Panc1 (cell line): Measurements from ENCODE around the gene UGT8. TPM values are rescaled to one million over a fixed set of nuclear protein-coding genes. Genes with fewer than 3 reads are reported as not detected.
"Not testable (repeated sequence)": the region's sequence is repeated elsewhere in the genome, so short reads cannot be mapped to it uniquely, and the experiment has no call there.

Experiments
- ATAC-seq: fragments of 200-7000 bp; cut with Tn5 transposase; 2 replicates; pipeline ENCODE4 v1.9.1; 2020; ENCODE audit warnings: mild to moderate bottlenecking, moderate library complexity
- BruUV-seq: library from RNA; stranded (reverse); fragments of 400-500 nt; replicated peaks from 2 replicates; lab custom pipeline; 2021; lab: Mats Ljungman, UMichigan
- CTCF ChIA-PET: fragments of 300-600 bp; sonication (Branson Sonifier 250); formaldehyde crosslinking; loops from one replicate; lab custom pipeline; 2022; ENCODE audit warnings: antibody characterized with exemption; lab: Charles Lee
- POLR2A ChIA-PET: fragments of 300-600 bp; sonication (Branson Sonifier 250); formaldehyde crosslinking; loops from one replicate; lab custom pipeline; 2022; ENCODE audit warnings: antibody characterized with exemption; lab: Charles Lee
- DNase-seq: peaks from one replicate; pipeline ENCODE4 v3.0.0-alpha.2; 2010; ENCODE audit warnings: low read depth, low spot score
- H3K27ac ChIP-seq: 2 replicates; pipeline ENCODE4 v1.5.1; 2011; ENCODE audit warnings: mild to moderate bottlenecking, low read length, inconsistent platforms
- H3K27me3 ChIP-seq: fragments of 200-500 bp; sonication (Bioruptor generic); 2 replicates; pipeline ENCODE4 v1.6.0; 2014; ENCODE audit warnings: low read length, inconsistent platforms; ENCODE audit not compliant: control insufficient read depth, insufficient read depth
- H3K36me3 ChIP-seq: fragments of 200-500 bp; sonication (Bioruptor generic); 2 replicates; pipeline ENCODE4 v1.5.1; 2014; ENCODE audit warnings: inconsistent platforms, mild to moderate bottlenecking, low read length, moderate library complexity; ENCODE audit not compliant: control insufficient read depth, insufficient read depth
- H3K4me1 ChIP-seq: 2 replicates; pipeline ENCODE4 v1.5.1; 2011; ENCODE audit warnings: inconsistent platforms, mild to moderate bottlenecking, low read length, moderate library complexity; ENCODE audit not compliant: control insufficient read depth, insufficient read depth
- H3K4me3 ChIP-seq, 2 experiments: 2 replicates each; pipeline ENCODE4 v1.5.1; 2011 to 2012; ENCODE audit warnings: low read depth in 2 of 2, low read length in 2 of 2, mild to moderate bottlenecking in 2 of 2, inconsistent platforms in 1 of 2, moderate library complexity in 1 of 2
- H3K9me3 ChIP-seq: fragments of 200-500 bp; sonication (Bioruptor generic); 2 replicates; pipeline ENCODE4 v1.5.1; 2014; ENCODE audit warnings: low read depth, mild to moderate bottlenecking, inconsistent platforms, low read length, moderate library complexity; ENCODE audit not compliant: control insufficient read depth, insufficient read depth
- CTCF ChIP-seq: fragments of 450-650 bp; IDR thresholded peaks from 2 replicates; pipeline ENCODE4 v1.5.1; 2017; ENCODE audit warnings: mild to moderate bottlenecking
- POLR2AphosphoS5 ChIP-seq: IDR thresholded peaks from 2 replicates; pipeline ENCODE4 v1.6.1; 2012; ENCODE audit warnings: mild to moderate bottlenecking, low read depth, low read length, moderate library complexity
- SIN3A ChIP-seq: IDR thresholded peaks from 2 replicates; pipeline ENCODE4 v1.6.1; 2012; ENCODE audit warnings: low read depth, mild to moderate bottlenecking, low read length, moderate library complexity, borderline replicate concordance; ENCODE audit not compliant: insufficient read depth
- TCF7L2 ChIP-seq: IDR thresholded peaks from 2 replicates; pipeline ENCODE4 v1.6.1; 2011; ENCODE audit warnings: mild to moderate bottlenecking, low read depth, low read length, inconsistent platforms
- in situ Hi-C: cut with HindIII; loops from 2 replicates; pipeline ENCODE4 v1.10.0; 2016; ENCODE audit warnings: low sequenced_read_pairs, low pct_unique_long_range_greater_than_20kb
- intact Hi-C: fragments of 100-400 bp; cut with micrococcal nuclease; formaldehyde crosslinking; loops from one replicate; pipeline ENCODE4 v1.10.0; 2022; ENCODE audit not compliant: unreplicated experiment
- total RNA-seq: library from RNA; stranded (reverse); gene quantifications from one replicate; pipeline ENCODE4 v1.2.1, GENCODE V29; 2021; ENCODE audit not compliant: unreplicated experiment
- TF ChIP-seq, protein P1 (sequence below), 2 experiments: IDR thresholded peaks; 2 replicates each; pipeline ENCODE4 v1.6.1; 2011 to 2012; ENCODE audit warnings: low read depth in 2 of 2, control low read depth in 1 of 2, low read length in 1 of 2, mild to moderate bottlenecking in 1 of 2, moderate library complexity in 1 of 2; ENCODE audit not compliant: insufficient read depth in 1 of 2

UGT8 gene
- total RNA-seq, 1 experiment from 2014 or later = 2.1 TPM

DNA sequence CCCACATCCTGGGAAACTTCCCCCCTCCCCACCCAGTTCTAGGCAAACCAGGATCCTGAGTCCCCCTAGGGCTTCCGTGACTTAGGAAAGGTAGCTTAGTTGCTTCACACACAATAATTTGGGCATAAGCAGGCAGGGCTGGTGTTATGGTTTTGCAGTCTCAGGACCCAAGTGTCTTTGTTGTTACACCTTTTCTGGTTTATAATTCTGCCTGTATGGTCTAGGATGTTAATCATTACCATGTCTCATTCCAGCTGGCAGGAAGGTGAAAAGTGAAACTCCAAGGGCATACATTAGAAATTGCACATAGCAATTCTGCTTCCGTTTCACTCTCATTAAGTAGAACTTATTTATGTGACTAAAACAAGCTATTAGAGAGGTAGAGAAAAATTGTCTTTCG is 16.8 kb downstream of the UGT8 start:
- ChIA-PET CTCF (no interaction called here), POLR2A (no interaction called here)
- ATAC-seq (no peak), DNase-seq (no peak)
- no peak for TF ChIP-seq CTCF
- no peak for TF ChIP-seq POLR2AphosphoS5
- no peak for TF ChIP-seq SIN3A
- no peak for TF ChIP-seq TCF7L2
- TF ChIP-seq, protein P1, sequence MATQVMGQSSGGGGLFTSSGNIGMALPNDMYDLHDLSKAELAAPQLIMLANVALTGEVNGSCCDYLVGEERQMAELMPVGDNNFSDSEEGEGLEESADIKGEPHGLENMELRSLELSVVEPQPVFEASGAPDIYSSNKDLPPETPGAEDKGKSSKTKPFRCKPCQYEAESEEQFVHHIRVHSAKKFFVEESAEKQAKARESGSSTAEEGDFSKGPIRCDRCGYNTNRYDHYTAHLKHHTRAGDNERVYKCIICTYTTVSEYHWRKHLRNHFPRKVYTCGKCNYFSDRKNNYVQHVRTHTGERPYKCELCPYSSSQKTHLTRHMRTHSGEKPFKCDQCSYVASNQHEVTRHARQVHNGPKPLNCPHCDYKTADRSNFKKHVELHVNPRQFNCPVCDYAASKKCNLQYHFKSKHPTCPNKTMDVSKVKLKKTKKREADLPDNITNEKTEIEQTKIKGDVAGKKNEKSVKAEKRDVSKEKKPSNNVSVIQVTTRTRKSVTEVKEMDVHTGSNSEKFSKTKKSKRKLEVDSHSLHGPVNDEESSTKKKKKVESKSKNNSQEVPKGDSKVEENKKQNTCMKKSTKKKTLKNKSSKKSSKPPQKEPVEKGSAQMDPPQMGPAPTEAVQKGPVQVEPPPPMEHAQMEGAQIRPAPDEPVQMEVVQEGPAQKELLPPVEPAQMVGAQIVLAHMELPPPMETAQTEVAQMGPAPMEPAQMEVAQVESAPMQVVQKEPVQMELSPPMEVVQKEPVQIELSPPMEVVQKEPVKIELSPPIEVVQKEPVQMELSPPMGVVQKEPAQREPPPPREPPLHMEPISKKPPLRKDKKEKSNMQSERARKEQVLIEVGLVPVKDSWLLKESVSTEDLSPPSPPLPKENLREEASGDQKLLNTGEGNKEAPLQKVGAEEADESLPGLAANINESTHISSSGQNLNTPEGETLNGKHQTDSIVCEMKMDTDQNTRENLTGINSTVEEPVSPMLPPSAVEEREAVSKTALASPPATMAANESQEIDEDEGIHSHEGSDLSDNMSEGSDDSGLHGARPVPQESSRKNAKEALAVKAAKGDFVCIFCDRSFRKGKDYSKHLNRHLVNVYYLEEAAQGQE (IDR thresholded peaks at IDR 0.05; ENCODE audit: insufficient read depth in 1 of 2, low read depth in 2 of 2, low read length in 1 of 2) = no peak
- intact Hi-C loops (no loop called here), in situ Hi-C loops (no loop called here)
- Histone ChIP-seq H3K27ac (no peak overlapping the region), H3K9me3 (no peaks in the 10 kb centered on the region), H3K4me1 (no peaks in the 10 kb centered on the region), H3K4me3 (peak overlapping the region; percentile 11 to 36), H3K36me3 (no peaks in the 10 kb centered on the region), H3K27me3 (no peaks in the 10 kb centered on the region)
- BruUV-seq = no TSS peak

DNA sequence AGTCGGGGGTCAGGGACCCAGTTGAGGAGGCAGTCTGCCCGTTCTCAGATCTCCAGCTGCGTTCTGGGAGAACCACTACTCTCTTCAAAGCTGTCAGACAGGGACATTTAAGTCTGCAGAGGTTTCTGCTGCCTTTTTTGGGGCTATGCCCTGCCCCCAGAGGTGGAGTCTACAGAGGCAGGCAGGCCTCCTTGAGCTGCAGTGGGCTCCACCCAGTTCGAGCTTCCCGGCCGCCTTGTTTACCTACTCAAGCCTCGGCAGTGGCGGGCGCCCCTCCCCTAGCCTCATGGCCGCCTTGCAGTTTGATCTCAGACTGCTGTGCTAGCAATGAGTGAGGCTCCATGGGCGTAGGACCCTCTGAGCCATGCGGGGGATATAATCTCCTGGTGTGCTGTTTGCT is 17.4 kb downstream of the UGT8 start:
- POLR2A ChIA-PET, H3K27me3 ChIP-seq, H3K9me3 ChIP-seq, H3K4me1 ChIP-seq, in situ Hi-C loops, BruUV-seq, intact Hi-C loops, H3K36me3 ChIP-seq, ATAC-seq, CTCF ChIA-PET, DNase-seq, H3K27ac ChIP-seq: not testable (repeated sequence)
- peak overlapping the region; percentile 11 to 36 for H3K4me3 ChIP-seq

DNA sequence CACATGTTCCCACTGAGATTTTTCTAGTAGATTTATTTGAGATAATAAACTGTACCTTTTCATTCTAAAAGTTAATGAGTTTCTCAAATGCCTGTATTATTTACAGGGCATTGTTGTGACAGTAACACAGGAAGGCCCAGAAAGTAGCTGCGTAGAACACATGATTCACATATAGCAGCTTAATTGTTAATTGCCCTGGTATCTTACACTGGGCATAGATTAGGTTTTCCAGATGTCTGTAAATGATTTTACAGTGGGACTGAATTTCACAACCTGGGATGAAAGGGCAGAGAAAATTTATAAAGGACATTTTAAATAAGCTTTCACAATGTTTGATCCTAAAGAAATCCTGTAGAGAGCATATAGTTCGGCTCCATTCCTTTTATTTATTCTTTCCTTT is 27.6 kb downstream of the UGT8 start:
- Histone ChIP-seq H3K36me3 (no peaks in the 10 kb centered on the region), H3K27ac (no peak overlapping the region), H3K4me3 (no peak overlapping the region), H3K4me1 (no peaks in the 10 kb centered on the region), H3K27me3 (no peaks in the 10 kb centered on the region), H3K9me3 (no peaks in the 10 kb centered on the region)
- intact Hi-C loops (no loop called here), in situ Hi-C loops (no loop called here)
- TF ChIP-seq SIN3A (no peak), TCF7L2 (no peak), CTCF (no peak), POLR2AphosphoS5 (no peak)
- TF ChIP-seq, protein P1 (IDR thresholded peaks at IDR 0.05; ENCODE audit: insufficient read depth in 1 of 2, low read depth in 2 of 2, low read length in 1 of 2) = no peak
- ChIA-PET CTCF (no interaction called here), POLR2A (no interaction called here)
- BruUV-seq = no TSS peak
- DNase-seq = no peak
- no peak for ATAC-seq
